ENCODE data around the gene NANOS2. TPM values are rescaled to one million over a fixed set of nuclear protein-coding genes. Genes with fewer than 3 reads are reported as not detected.
A peak's percentile ranks its signal among the peaks of the same experiment; 100 is the strongest.

The NANOS2 gene
- total and polyA plus RNA-seq, 2 donors (not counting 1 experiment from before 2014, with no cell fraction given) = not detected

- H3K4me3 ChIP-seq (replicated peaks in 1 of 4; ENCODE audit: control extremely low read depth in 1 of 4, insufficient read depth in 1 of 4, low read depth in 3 of 4, low read length in 4 of 4) = peak overlapping the region; percentile 27 to 49 (median 38)
- H3K27ac ChIP-seq (ENCODE audit: insufficient read depth, low read length) = no peak overlapping the region
- peaks cover 35% of the 10 kb centered on the region for H3K27me3 ChIP-seq (ENCODE audit: control insufficient read depth, insufficient read depth, low read length)
- no peak for DNase-seq (ENCODE audit: low read depth in 2 of 2)
- peak overlapping the region; percentile 80 for H2AFZ ChIP-seq (ENCODE audit: low read length)
- TF ChIP-seq EZH2 (IDR thresholded peaks at IDR 0.05; ENCODE audit: low read length, missing control alignments) (no peak), CTCF (conservative IDR thresholded peaks at IDR 0.05 in 1 of 2, IDR thresholded peaks at IDR 0.05 in 1 of 2; ENCODE audit: low read depth in 1 of 2, low read length in 2 of 2) (no peak)
- H3K4me2 ChIP-seq (ENCODE audit: extremely low read depth, insufficient read depth, low read length) = peak overlapping the region; percentile 75
- H3K79me2 ChIP-seq (ENCODE audit: control insufficient read depth, insufficient read depth, low read length) = peaks cover 28% of the 10 kb centered on the region
- H3K9ac ChIP-seq (ENCODE audit: insufficient read depth, low read length) = no peak overlapping the region
- no peaks in the 10 kb centered on the region for H4K20me1 ChIP-seq (ENCODE audit: control insufficient read depth, extremely low read depth, insufficient read depth, low read length)
- H3K9me3 ChIP-seq (ENCODE audit: control insufficient read depth, insufficient read depth, low read depth, low read length) = no peaks in the 10 kb centered on the region
- H3K4me1 ChIP-seq (ENCODE audit: control insufficient read depth, extremely low read depth, insufficient read depth, low read length) = no peaks in the 10 kb centered on the region
- peaks cover 3% of the 10 kb centered on the region for H3K36me3 ChIP-seq (ENCODE audit: control insufficient read depth, insufficient read depth, low read length)
Measured at GRCh38 chr19:45863335-45863839, 51.2 kb downstream of the NANOS2 start.

Other genes with a start within 250 kb of the NANOS2 start
- gene GIPR, start 246.6 kb downstream of the NANOS2 start, total RNA-seq = not detected in 2 replicates
- gene GIPR, start 246.6 kb downstream of the NANOS2 start, polyA plus RNA-seq = 0.05 and 0.25 TPM in 2 replicates
- gene SNRPD2, start 222.8 kb downstream of the NANOS2 start, total RNA-seq = 361 and 362 TPM in 2 replicates
- gene SNRPD2, start 222.8 kb downstream of the NANOS2 start, polyA plus RNA-seq = 440 and 635 TPM in 2 replicates
- gene QPCTL, start 222.1 kb downstream of the NANOS2 start, total RNA-seq = 4.9 and 9.4 TPM in 2 replicates
- 4.6 and 5.8 TPM in 2 replicates for gene QPCTL, start 222.1 kb downstream of the NANOS2 start, polyA plus RNA-seq
- gene FBXO46, start 183.9 kb downstream of the NANOS2 start, total RNA-seq = 3.1 and 3.3 TPM in 2 replicates
- 1.6 and 2.0 TPM in 2 replicates for gene FBXO46, start 183.9 kb downstream of the NANOS2 start, polyA plus RNA-seq
- not detected in 2 replicates for gene MEIOSIN, start 181.3 kb downstream of the NANOS2 start, total RNA-seq
- gene MEIOSIN, start 181.3 kb downstream of the NANOS2 start, polyA plus RNA-seq = not detected in 2 replicates
- 10.7 and 11.6 TPM in 2 replicates for gene SIX5, start 145.5 kb downstream of the NANOS2 start, total RNA-seq
- 3.4 and 3.7 TPM in 2 replicates for gene SIX5, start 145.5 kb downstream of the NANOS2 start, polyA plus RNA-seq
- 44.9 and 115 TPM in 2 replicates for gene DMPK, start 132.3 kb downstream of the NANOS2 start, total RNA-seq
- 28.8 and 54.7 TPM in 2 replicates for gene DMPK, start 132.3 kb downstream of the NANOS2 start, polyA plus RNA-seq
- gene DMWD, start 121.9 kb downstream of the NANOS2 start, total RNA-seq = 24.4 and 33.5 TPM in 2 replicates
- gene DMWD, start 121.9 kb downstream of the NANOS2 start, polyA plus RNA-seq = 18.1 and 18.7 TPM in 2 replicates
- gene RSPH6A, start 99.5 kb downstream of the NANOS2 start, total RNA-seq = 0.17 TPM in 1 of 2 replicates, not detected in the other
- not detected in 2 replicates for gene RSPH6A, start 99.5 kb downstream of the NANOS2 start, polyA plus RNA-seq
- gene SYMPK, start 51.6 kb downstream of the NANOS2 start, total RNA-seq = 22.3 and 32.2 TPM in 2 replicates
- 48.2 and 48.3 TPM in 2 replicates for gene SYMPK, start 51.6 kb downstream of the NANOS2 start, polyA plus RNA-seq
- gene FOXA3, start 50.5 kb downstream of the NANOS2 start, total RNA-seq = not detected in 2 replicates
- gene FOXA3, start 50.5 kb downstream of the NANOS2 start, polyA plus RNA-seq = not detected in 2 replicates
- 22.9 and 23.1 TPM in 2 replicates for gene IRF2BP1, start 28.6 kb downstream of the NANOS2 start, total RNA-seq
- 3.6 and 4.0 TPM in 2 replicates for gene IRF2BP1, start 28.6 kb downstream of the NANOS2 start, polyA plus RNA-seq
- 1.3 TPM in 2 replicates for gene MYPOP, start 12.2 kb downstream of the NANOS2 start, total RNA-seq
- 0.81 and 1.1 TPM in 2 replicates for gene MYPOP, start 12.2 kb downstream of the NANOS2 start, polyA plus RNA-seq
- not detected in 2 replicates for gene NOVA2, start 59.1 kb upstream of the NANOS2 start, total RNA-seq
- 0.01 and 0.03 TPM in 2 replicates for gene NOVA2, start 59.1 kb upstream of the NANOS2 start, polyA plus RNA-seq
- gene CCDC61, start 80.7 kb upstream of the NANOS2 start, total RNA-seq = 5.6 and 8.9 TPM in 2 replicates
- 4.5 and 5.0 TPM in 2 replicates for gene CCDC61, start 80.7 kb upstream of the NANOS2 start, polyA plus RNA-seq
- gene PGLYRP1, start 108.3 kb upstream of the NANOS2 start, total RNA-seq = not detected in 2 replicates
- not detected in 2 replicates for gene PGLYRP1, start 108.3 kb upstream of the NANOS2 start, polyA plus RNA-seq
- gene IGFL4, start 126.2 kb upstream of the NANOS2 start, total RNA-seq = not detected in 2 replicates
- not detected in 2 replicates for gene IGFL4, start 126.2 kb upstream of the NANOS2 start, polyA plus RNA-seq
- gene IGFL3, start 209.9 kb upstream of the NANOS2 start, total RNA-seq = not detected in 2 replicates
- gene IGFL3, start 209.9 kb upstream of the NANOS2 start, polyA plus RNA-seq = not detected in 2 replicates
- not detected in 2 replicates for gene IGFL2, start 233.5 kb upstream of the NANOS2 start, total RNA-seq
- not detected in 2 replicates for gene IGFL2, start 233.5 kb upstream of the NANOS2 start, polyA plus RNA-seq

All from fibroblast of lung (primary cell).